22Rv1 (cell line): ENCODE data around the gene GP5.

Source experiments
- ZFX ChIP-seq: fragments of 450-650 bp; IDR thresholded peaks from 2 replicates; pipeline ENCODE4 v1.6.1; 2017; ENCODE audit warnings: antibody characterized with exemption, borderline replicate concordance
- TF ChIP-seq, protein P1 (sequence below): fragments of 450-650 bp; IDR thresholded peaks from 2 replicates; pipeline ENCODE4 v1.5.1; 2017; ENCODE audit warnings: mild to moderate bottlenecking

GRCh38 chr3:194386066-194386465 is 13.0 kb downstream of the GP5 start:
- TF ChIP-seq, protein P1, sequence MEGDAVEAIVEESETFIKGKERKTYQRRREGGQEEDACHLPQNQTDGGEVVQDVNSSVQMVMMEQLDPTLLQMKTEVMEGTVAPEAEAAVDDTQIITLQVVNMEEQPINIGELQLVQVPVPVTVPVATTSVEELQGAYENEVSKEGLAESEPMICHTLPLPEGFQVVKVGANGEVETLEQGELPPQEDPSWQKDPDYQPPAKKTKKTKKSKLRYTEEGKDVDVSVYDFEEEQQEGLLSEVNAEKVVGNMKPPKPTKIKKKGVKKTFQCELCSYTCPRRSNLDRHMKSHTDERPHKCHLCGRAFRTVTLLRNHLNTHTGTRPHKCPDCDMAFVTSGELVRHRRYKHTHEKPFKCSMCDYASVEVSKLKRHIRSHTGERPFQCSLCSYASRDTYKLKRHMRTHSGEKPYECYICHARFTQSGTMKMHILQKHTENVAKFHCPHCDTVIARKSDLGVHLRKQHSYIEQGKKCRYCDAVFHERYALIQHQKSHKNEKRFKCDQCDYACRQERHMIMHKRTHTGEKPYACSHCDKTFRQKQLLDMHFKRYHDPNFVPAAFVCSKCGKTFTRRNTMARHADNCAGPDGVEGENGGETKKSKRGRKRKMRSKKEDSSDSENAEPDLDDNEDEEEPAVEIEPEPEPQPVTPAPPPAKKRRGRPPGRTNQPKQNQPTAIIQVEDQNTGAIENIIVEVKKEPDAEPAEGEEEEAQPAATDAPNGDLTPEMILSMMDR: no peak
- no peak for TF ChIP-seq ZFX
